ENCODE data around the gene ZSWIM1. TPM values are rescaled to one million over a fixed set of nuclear protein-coding genes. Genes with fewer than 3 reads are reported as not detected.
A peak's percentile ranks its signal among the peaks of the same experiment; 100 is the strongest.

ZSWIM1 gene
- total and polyA plus RNA-seq, 2 of the 13 experiments (the other 11 are each of a cell fraction or from before 2014, with no cell fraction given) = 9.5 to 11.7 TPM

- TF ChIP-seq ARID3A (IDR thresholded peaks at IDR 0.05; ENCODE audit: low read depth, low read length) (peak; percentile 43; the same call in 1 of the 2 replicates), ZNF547 (CRISPR knock-in tag; IDR thresholded peaks at IDR 0.05) (peak; percentile 96), ZNF362 (CRISPR knock-in tag; IDR thresholded peaks at IDR 0.05; ENCODE audit: borderline replicate concordance) (peak; percentile 58; the same call in 1 of the 2 replicates), ZGPAT (CRISPR knock-in tag; IDR thresholded peaks at IDR 0.05) (peak; percentile 97), ZNF792 (CRISPR knock-in tag; IDR thresholded peaks at IDR 0.05) (peak; percentile 83; the same call in 1 of the 2 replicates), EZH2 (conservative IDR thresholded peaks at IDR 0.05; ENCODE audit: low read depth, low read length) (no peak), ATF4 (CRISPR knock-in tag; IDR thresholded peaks at IDR 0.05) (peak in 1 of 2 experiments; percentile 57; a peak in 1 of 4 replicates), ZNF619 (CRISPR knock-in tag; IDR thresholded peaks at IDR 0.05) (0 out of 2 replicates have a peak, but pooled peaks have one; percentile 40), ZNF317 (CRISPR knock-in tag; IDR thresholded peaks at IDR 0.05) (peak; percentile 90), ZBTB37 (CRISPR knock-in tag; IDR thresholded peaks at IDR 0.05) (0 out of 2 replicates have a peak, but pooled peaks have one; percentile 63), ZNF138 (CRISPR knock-in tag; IDR thresholded peaks at IDR 0.05; ENCODE audit: low read depth) (no peak; the same call in 1 of the 2 replicates), ZBTB14 (CRISPR knock-in tag; IDR thresholded peaks at IDR 0.05) (peak; percentile 42; the same call in 1 of the 2 replicates), ZNF605 (CRISPR knock-in tag; IDR thresholded peaks at IDR 0.05) (peak; percentile 93), ZNF614 (CRISPR knock-in tag; IDR thresholded peaks at IDR 0.05; ENCODE audit: borderline replicate concordance) (peak; percentile 95; the same call in 1 of the 2 replicates), KDM4B (CRISPR knock-in tag; IDR thresholded peaks at IDR 0.05) (peak; percentile 75; the same call in 1 of the 2 replicates), ZNF530 (CRISPR knock-in tag; IDR thresholded peaks at IDR 0.05; ENCODE audit: low read depth) (no peak), ATF1 (CRISPR knock-in tag; IDR thresholded peaks at IDR 0.05) (peak; percentile 77), CREM (IDR thresholded peaks at IDR 0.05) (peak; percentile 91), CREM (CRISPR knock-in tag; IDR thresholded peaks at IDR 0.05) (no peak), ZNF543 (CRISPR knock-in tag; IDR thresholded peaks at IDR 0.05) (peak; percentile 79; the same call in 1 of the 2 replicates), ELF3 (CRISPR knock-in tag; IDR thresholded peaks at IDR 0.05) (peak; percentile 84), ZNF331 (CRISPR knock-in tag; IDR thresholded peaks at IDR 0.05) (peak; percentile 94)
Observed at GRCh38 chr20:45927071-45927878, 46.2 kb downstream of the ZSWIM1 start (continued).
